ENCODE results near the gene ZDHHC21.

The ZDHHC21 gene

DNA sequence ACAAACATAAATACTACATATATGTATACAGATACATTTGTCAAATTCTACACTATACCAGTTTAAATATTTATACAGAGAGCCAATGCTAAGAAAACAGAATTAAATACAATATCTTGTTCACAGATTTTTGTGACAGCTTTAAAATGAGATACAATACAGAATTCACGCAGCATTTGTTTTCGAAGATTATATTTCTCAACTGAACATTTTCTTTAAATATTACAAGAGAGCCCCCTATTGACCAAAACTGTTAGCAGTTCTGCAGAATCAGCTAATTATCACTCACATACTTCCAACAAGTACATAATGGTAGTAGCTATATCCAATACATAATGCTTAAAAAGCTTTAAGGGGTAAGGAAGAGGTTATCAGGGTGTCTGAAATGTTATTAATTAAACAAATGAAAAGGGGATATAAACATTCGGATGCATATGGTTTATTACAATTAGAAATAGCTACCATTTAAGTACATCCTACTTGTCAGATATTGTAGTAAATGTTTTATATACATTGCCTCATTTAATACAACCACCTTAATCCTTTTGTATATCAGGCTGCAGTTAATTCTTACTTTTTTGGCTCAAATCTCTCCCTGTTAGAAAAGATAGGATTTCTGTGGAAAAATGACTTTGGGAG is 31.7 kb downstream of the ZDHHC21 start:
- Histone ChIP-seq H2BK12ac (ENCODE audit: low read length) (no peak overlapping the region), H2AFZ (ENCODE audit: low read length) (no peak overlapping the region), H3K4me3 (ENCODE audit: low read length in 2 of 2) (no peak overlapping the region), H3K36me3 (replicated peaks in 1 of 2; ENCODE audit: control insufficient read depth in 2 of 2, insufficient read depth in 2 of 2, low read length in 2 of 2) (peaks cover 0 to 40% of the 10 kb centered on the region in 2 donors), H3K27me3 (ENCODE audit: control insufficient read depth in 3 of 3, insufficient read depth in 3 of 3, low read depth in 1 of 3, low read length in 3 of 3) (no peaks in the 10 kb centered on the region), H3K18ac (ENCODE audit: low read length) (no peak overlapping the region), H2BK120ac (ENCODE audit: low read depth, low read length) (no peak overlapping the region), H3K4me1 (ENCODE audit: control insufficient read depth in 2 of 2, insufficient read depth in 1 of 2, low read depth in 1 of 2, low read length in 2 of 2) (no peaks in the 10 kb centered on the region), H3K79me1 (ENCODE audit: low read depth, low read length) (no peaks in the 10 kb centered on the region), H3K23ac (ENCODE audit: low read depth, low read length, poor library complexity) (no peak overlapping the region), H3K4ac (ENCODE audit: low read length) (no peak overlapping the region), H2BK15ac (ENCODE audit: low read length) (no peak overlapping the region), H2BK5ac (ENCODE audit: low read length) (no peak overlapping the region), H3K27ac (replicated peaks; ENCODE audit: low read length) (no peak overlapping the region), H3K9me3 (replicated peaks in 1 of 2; ENCODE audit: control insufficient read depth in 2 of 2, insufficient read depth in 1 of 2, low read depth in 1 of 2, low read length in 2 of 2) (no peaks in the 10 kb centered on the region), H4K91ac (ENCODE audit: low read depth, low read length, poor library complexity) (no peak overlapping the region), H4K8ac (ENCODE audit: low read depth, low read length) (no peak overlapping the region), H3K9ac (ENCODE audit: low read depth, low read length, poor library complexity) (no peak overlapping the region), H2AK5ac (ENCODE audit: low read depth, low read length) (no peak overlapping the region), H3K4me2 (ENCODE audit: insufficient read depth, low read length, poor library complexity, severe bottlenecking) (no peak overlapping the region), H3K14ac (ENCODE audit: low read length) (no peak overlapping the region)
- WGBS, 2 donors (ENCODE audit: extremely low coverage in 2 of 2, insufficient read length in 2 of 2, insufficient replicate concordance in 1 of 2): no CpG with 5 or more reads among the region's 3 CpGs
- no peak for DNase-seq (ENCODE audit: low spot score)

DNA sequence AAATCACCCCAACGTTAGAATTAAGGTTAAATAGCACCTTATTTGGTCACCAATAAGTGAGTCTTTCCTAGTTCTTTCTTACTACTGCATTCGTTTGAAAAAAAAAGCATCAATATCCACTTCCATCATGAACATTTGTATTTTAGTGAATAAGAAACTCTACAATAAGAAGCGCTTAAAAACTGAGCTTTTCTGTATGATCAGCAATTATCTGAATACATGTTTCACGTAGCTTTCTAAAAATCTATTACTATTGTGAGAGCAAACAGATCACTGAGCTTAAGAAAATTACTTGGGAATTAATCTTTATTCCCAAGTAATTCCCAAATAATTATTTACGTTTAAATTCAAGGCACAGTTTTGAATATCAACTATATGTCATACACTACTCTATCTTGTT is 32.5 kb downstream of the ZDHHC21 start:
- no peak overlapping the region for H3K23ac ChIP-seq (ENCODE audit: low read depth, low read length, poor library complexity)
- H2BK5ac ChIP-seq (ENCODE audit: low read length): no peak overlapping the region
- no peak overlapping the region for H2BK120ac ChIP-seq (ENCODE audit: low read depth, low read length)
- no peak overlapping the region for H4K8ac ChIP-seq (ENCODE audit: low read depth, low read length)
- peaks cover 0 to 40% of the 10 kb centered on the region in 2 donors for H3K36me3 ChIP-seq (replicated peaks in 1 of 2; ENCODE audit: control insufficient read depth in 2 of 2, insufficient read depth in 2 of 2, low read length in 2 of 2)
- no peak overlapping the region for H4K91ac ChIP-seq (ENCODE audit: low read depth, low read length, poor library complexity)
- no peaks in the 10 kb centered on the region for H3K27me3 ChIP-seq (ENCODE audit: control insufficient read depth in 3 of 3, insufficient read depth in 3 of 3, low read depth in 1 of 3, low read length in 3 of 3)
- no peak overlapping the region for H3K9ac ChIP-seq (ENCODE audit: low read depth, low read length, poor library complexity)
- H2AK5ac ChIP-seq (ENCODE audit: low read depth, low read length): no peak overlapping the region
- H3K4me3 ChIP-seq (ENCODE audit: low read length in 2 of 2): no peak overlapping the region
- no peak overlapping the region for H3K14ac ChIP-seq (ENCODE audit: low read length)
- no CpG with 5 or more reads among the region's 5 CpGs for WGBS, 2 donors (ENCODE audit: extremely low coverage in 2 of 2, insufficient read length in 2 of 2, insufficient replicate concordance in 1 of 2)
- DNase-seq (ENCODE audit: low spot score): no peak
- no peak overlapping the region for H3K18ac ChIP-seq (ENCODE audit: low read length)
- H3K9me3 ChIP-seq (replicated peaks in 1 of 2; ENCODE audit: control insufficient read depth in 2 of 2, insufficient read depth in 1 of 2, low read depth in 1 of 2, low read length in 2 of 2): peaks cover 0 to 3% of the 10 kb centered on the region in 2 donors
- no peak overlapping the region for H3K4me2 ChIP-seq (ENCODE audit: insufficient read depth, low read length, poor library complexity, severe bottlenecking)
- no peak overlapping the region for H2AFZ ChIP-seq (ENCODE audit: low read length)
- no peak overlapping the region for H2BK15ac ChIP-seq (ENCODE audit: low read length)
- H3K4me1 ChIP-seq (ENCODE audit: control insufficient read depth in 2 of 2, insufficient read depth in 1 of 2, low read depth in 1 of 2, low read length in 2 of 2): no peaks in the 10 kb centered on the region
- H2BK12ac ChIP-seq (ENCODE audit: low read length): no peak overlapping the region
- H3K79me1 ChIP-seq (ENCODE audit: low read depth, low read length): no peaks in the 10 kb centered on the region
- no peak overlapping the region for H3K4ac ChIP-seq (ENCODE audit: low read length)
- H3K27ac ChIP-seq (replicated peaks; ENCODE audit: low read length): no peak overlapping the region

DNA sequence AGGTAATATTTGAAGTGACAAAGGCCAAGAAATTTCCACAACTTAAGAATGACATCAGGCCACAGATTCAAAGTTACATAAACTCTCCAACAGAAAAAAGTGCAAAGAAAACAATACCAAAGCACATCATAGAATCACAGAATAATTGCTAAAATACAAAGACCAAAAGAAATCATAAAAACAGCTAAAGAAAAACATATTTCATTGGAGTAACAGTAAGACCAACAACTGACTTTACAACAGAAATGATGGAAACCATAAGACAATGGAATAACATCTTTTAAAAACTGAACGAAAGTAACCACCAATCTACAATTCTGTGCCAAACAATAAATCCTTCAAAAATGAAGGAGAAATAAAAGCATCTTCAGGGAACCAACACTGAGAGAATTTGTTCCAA is 38.3 kb downstream of the ZDHHC21 start:
- no peak overlapping the region for H2BK120ac ChIP-seq (ENCODE audit: low read depth, low read length)
- H3K27me3 ChIP-seq (ENCODE audit: control insufficient read depth in 3 of 3, insufficient read depth in 3 of 3, low read depth in 1 of 3, low read length in 3 of 3): no peaks in the 10 kb centered on the region
- no peak overlapping the region for H3K27ac ChIP-seq (replicated peaks; ENCODE audit: low read length)
- no peak overlapping the region for H3K4me3 ChIP-seq (ENCODE audit: low read length in 2 of 2)
- no peak overlapping the region for H2BK15ac ChIP-seq (ENCODE audit: low read length)
- H2BK5ac ChIP-seq (ENCODE audit: low read length): no peak overlapping the region
- no peak overlapping the region for H3K4ac ChIP-seq (ENCODE audit: low read length)
- no peak for DNase-seq (ENCODE audit: low spot score)
- H3K4me1 ChIP-seq (ENCODE audit: control insufficient read depth in 2 of 2, insufficient read depth in 1 of 2, low read depth in 1 of 2, low read length in 2 of 2): no peaks in the 10 kb centered on the region
- H2BK12ac ChIP-seq (ENCODE audit: low read length): no peak overlapping the region
- H4K91ac ChIP-seq (ENCODE audit: low read depth, low read length, poor library complexity): no peak overlapping the region
- H3K9me3 ChIP-seq (replicated peaks in 1 of 2; ENCODE audit: control insufficient read depth in 2 of 2, insufficient read depth in 1 of 2, low read depth in 1 of 2, low read length in 2 of 2): peaks cover 0 to 25% of the 10 kb centered on the region in 2 donors
- H2AK5ac ChIP-seq (ENCODE audit: low read depth, low read length): no peak overlapping the region
- no peak overlapping the region for H3K23ac ChIP-seq (ENCODE audit: low read depth, low read length, poor library complexity)
- no peak overlapping the region for H3K4me2 ChIP-seq (ENCODE audit: insufficient read depth, low read length, poor library complexity, severe bottlenecking)
- no peak overlapping the region for H4K8ac ChIP-seq (ENCODE audit: low read depth, low read length)
- peaks cover 0 to 29% of the 10 kb centered on the region in 2 donors for H3K36me3 ChIP-seq (replicated peaks in 1 of 2; ENCODE audit: control insufficient read depth in 2 of 2, insufficient read depth in 2 of 2, low read length in 2 of 2)
- H3K18ac ChIP-seq (ENCODE audit: low read length): no peak overlapping the region
- no peak overlapping the region for H3K14ac ChIP-seq (ENCODE audit: low read length)
- no peaks in the 10 kb centered on the region for H3K79me1 ChIP-seq (ENCODE audit: low read depth, low read length)
- H2AFZ ChIP-seq (ENCODE audit: low read length): no peak overlapping the region
- no CpG with 5 or more reads among the region's 1 CpG for WGBS, 2 donors (ENCODE audit: extremely low coverage in 2 of 2, insufficient read length in 2 of 2, insufficient replicate concordance in 1 of 2)
- H3K9ac ChIP-seq (ENCODE audit: low read depth, low read length, poor library complexity): no peak overlapping the region

DNA sequence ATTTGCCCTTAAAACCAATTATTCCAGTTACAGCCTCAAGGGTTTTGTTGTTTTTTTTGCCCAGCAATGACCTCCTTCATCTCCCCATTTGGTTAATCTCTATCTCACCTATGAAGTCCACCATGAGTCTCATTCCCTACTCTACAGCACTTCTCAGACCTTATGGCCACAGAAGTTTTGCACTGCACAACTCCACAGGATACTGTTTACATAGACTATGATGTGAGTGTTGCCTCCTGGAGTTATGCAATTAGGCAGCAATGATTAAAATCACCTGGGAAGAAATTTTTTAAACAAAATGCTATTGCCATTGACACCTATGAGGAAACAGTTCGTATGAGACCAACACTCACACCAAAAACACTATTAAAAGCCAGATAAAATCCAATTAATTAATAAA is 39.7 kb downstream of the ZDHHC21 start:
- Histone ChIP-seq H4K91ac (ENCODE audit: low read depth, low read length, poor library complexity) (no peak overlapping the region), H2BK12ac (ENCODE audit: low read length) (no peak overlapping the region), H3K4me3 (ENCODE audit: low read length in 2 of 2) (no peak overlapping the region), H3K4me2 (ENCODE audit: insufficient read depth, low read length, poor library complexity, severe bottlenecking) (no peak overlapping the region), H3K18ac (ENCODE audit: low read length) (no peak overlapping the region), H3K9me3 (replicated peaks in 1 of 2; ENCODE audit: control insufficient read depth in 2 of 2, insufficient read depth in 1 of 2, low read depth in 1 of 2, low read length in 2 of 2) (peaks cover 0 to 25% of the 10 kb centered on the region in 2 donors), H3K36me3 (replicated peaks in 1 of 2; ENCODE audit: control insufficient read depth in 2 of 2, insufficient read depth in 2 of 2, low read length in 2 of 2) (peaks cover 0 to 22% of the 10 kb centered on the region in 2 donors), H2BK15ac (ENCODE audit: low read length) (no peak overlapping the region), H3K27ac (replicated peaks; ENCODE audit: low read length) (no peak overlapping the region), H3K23ac (ENCODE audit: low read depth, low read length, poor library complexity) (no peak overlapping the region), H3K27me3 (ENCODE audit: control insufficient read depth in 3 of 3, insufficient read depth in 3 of 3, low read depth in 1 of 3, low read length in 3 of 3) (no peaks in the 10 kb centered on the region), H2BK5ac (ENCODE audit: low read length) (no peak overlapping the region), H3K4me1 (ENCODE audit: control insufficient read depth in 2 of 2, insufficient read depth in 1 of 2, low read depth in 1 of 2, low read length in 2 of 2) (no peaks in the 10 kb centered on the region), H2AK5ac (ENCODE audit: low read depth, low read length) (no peak overlapping the region), H2AFZ (ENCODE audit: low read length) (no peak overlapping the region), H2BK120ac (ENCODE audit: low read depth, low read length) (no peak overlapping the region), H3K79me1 (ENCODE audit: low read depth, low read length) (no peaks in the 10 kb centered on the region), H4K8ac (ENCODE audit: low read depth, low read length) (no peak overlapping the region), H3K9ac (ENCODE audit: low read depth, low read length, poor library complexity) (no peak overlapping the region), H3K4ac (ENCODE audit: low read length) (no peak overlapping the region), H3K14ac (ENCODE audit: low read length) (no peak overlapping the region)
- WGBS, 2 donors (ENCODE audit: extremely low coverage in 2 of 2, insufficient read length in 2 of 2, insufficient replicate concordance in 1 of 2): no CpG with 5 or more reads among the region's 1 CpG
- no peak for DNase-seq (ENCODE audit: low spot score)

Data from neuronal stem cell (in vitro differentiated cells).